ENCODE data around the gene ALOX12B. TPM values are rescaled to one million over a fixed set of nuclear protein-coding genes. Genes with fewer than 3 reads are reported as not detected.

Gene ALOX12B
- total and polyA plus RNA-seq, 2 of the 13 experiments (the other 11 are each of a cell fraction or from before 2014, with no cell fraction given) = 0.13 TPM; not detected in 1

DNA sequence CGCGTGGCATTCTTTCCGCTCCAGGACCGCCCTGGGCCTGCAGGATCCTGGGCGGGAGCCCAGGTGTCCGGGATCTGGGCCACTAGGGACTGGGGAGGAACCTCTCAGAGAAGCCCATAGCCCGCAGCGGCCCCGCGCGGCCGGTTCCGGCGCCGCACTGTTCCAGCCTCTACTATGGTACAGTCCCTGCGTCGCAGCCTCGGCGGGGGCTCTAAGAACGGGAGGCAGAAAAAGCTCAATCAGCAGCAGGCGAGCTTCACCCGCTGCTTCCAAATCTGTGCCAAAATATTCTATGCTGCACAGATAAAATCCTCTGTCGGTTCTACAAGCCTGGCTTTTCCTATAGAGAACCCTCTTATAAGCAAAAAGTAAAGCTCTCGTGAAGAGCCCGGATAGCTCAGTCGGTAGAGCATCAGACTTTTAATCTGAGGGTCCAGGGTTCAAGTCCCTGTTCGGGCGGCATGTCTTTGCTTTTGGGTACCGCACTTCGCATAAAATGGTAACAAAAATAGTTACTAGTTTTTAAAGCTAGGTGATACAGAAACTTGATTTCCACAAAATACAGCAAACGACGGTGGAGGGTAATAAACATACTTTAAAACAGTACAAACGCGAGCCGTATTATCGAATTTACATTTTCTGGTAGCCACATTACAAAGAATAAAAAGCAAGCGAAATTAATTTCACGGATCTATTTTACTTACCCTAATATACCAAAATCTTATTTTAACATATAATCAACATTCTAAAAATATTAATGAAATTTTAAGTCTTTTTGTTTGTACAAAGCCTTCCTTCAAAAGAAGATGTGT is 31.5 kb upstream of the ALOX12B start:
- CTCF ChIA-PET (ENCODE audit: low intra/inter-chr PET ratio, low total read pairs) = interaction anchor here (1.6 kb wide), 1 partner anchor 25 kb away, joined by 12 read pairs; no protein-coding TSS in a partner anchor
- peak; percentile 37 for TF ChIP-seq SAP130 (CRISPR knock-in tag; IDR thresholded peaks at IDR 0.05; ENCODE audit: low read depth)
- peak; percentile 87 for TF ChIP-seq NCOR1 (IDR thresholded peaks at IDR 0.05; ENCODE audit: borderline replicate concordance, low read length)
- no peak for TF ChIP-seq NONO (IDR thresholded peaks at IDR 0.05)
- no peak for TF ChIP-seq NONO (CRISPR knock-in tag; conservative IDR thresholded peaks at IDR 0.05)
- 0 out of 2 replicates have a peak, but pooled peaks have one; percentile 12 for TF ChIP-seq THAP11 (CRISPR knock-in tag; IDR thresholded peaks at IDR 0.05)
- no peak for TF ChIP-seq ZNF672 (CRISPR knock-in tag; IDR thresholded peaks at IDR 0.05)
- peak; percentile 46; the same call in 1 of the 2 replicates for TF ChIP-seq ZNF598 (CRISPR knock-in tag; IDR thresholded peaks at IDR 0.05; ENCODE audit: borderline replicate concordance)
- no peak for TF ChIP-seq KAT2B (IDR thresholded peaks at IDR 0.05; ENCODE audit: borderline replicate concordance, low read depth, low read length)
- TF ChIP-seq ZNF547 (CRISPR knock-in tag; IDR thresholded peaks at IDR 0.05) = peak; percentile 30; the same call in 1 of the 2 replicates
- no peak for TF ChIP-seq IKZF4 (CRISPR knock-in tag; IDR thresholded peaks at IDR 0.05; ENCODE audit: borderline replicate concordance, low read depth, not compliant biosample characterization)
- no peak for TF ChIP-seq SKI (IDR thresholded peaks at IDR 0.05; ENCODE audit: partially characterized antibody)
- 0 out of 2 replicates have a peak, but pooled peaks have one; percentile 28 for TF ChIP-seq MYC (CRISPR knock-in tag; IDR thresholded peaks at IDR 0.05; ENCODE audit: borderline replicate concordance)
- peak; percentile 89 for TF ChIP-seq ZBED4 (CRISPR knock-in tag; IDR thresholded peaks at IDR 0.05; ENCODE audit: borderline replicate concordance)
- no peak for TF ChIP-seq PRDM10 (CRISPR knock-in tag; IDR thresholded peaks at IDR 0.05; ENCODE audit: low read depth)
- TF ChIP-seq RFXANK (CRISPR knock-in tag; IDR thresholded peaks at IDR 0.05) = peak; percentile 78; the same call in 1 of the 2 replicates

More for the DNA sequence above, 31.5 kb upstream of the ALOX12B start:
- BruUV-seq (replicated peaks) = no TSS peak
- POLR2A ChIA-PET = interaction anchor here (0.7 to 5.1 kb wide), 10 partner anchors 16 to 176 kb away, joined by 3 to 35 read pairs (median 6); partner anchors contain the start of genes CTC1 and SLC25A35
- intact Hi-C loops (cut with micrococcal nuclease; ENCODE audit: unreplicated experiment) (loop anchor here (1.0 to 5.0 kb wide), 5 partner anchors 9 to 103 kb away; no protein-coding TSS in a partner anchor), in situ Hi-C loops (cut with HindIII; ENCODE audit: extremely low pct_ligation_motif_present, low pct_unique_long_range_greater_than_20kb) (loop anchor here (5.0 kb wide), 1 partner anchor 47 kb away; no protein-coding TSS in a partner anchor)
- ATAC-seq = peak; percentile 75
- Histone ChIP-seq H3K4me3 (replicated peaks in 1 of 3; ENCODE audit: insufficient read depth in 1 of 3, low read depth in 2 of 3, low read length in 3 of 3) (peak overlapping the region; percentile 68 to 95 (median 94)), H3K9me3 (ENCODE audit: low read length) (no peaks in the 10 kb centered on the region), H3K9ac (ENCODE audit: insufficient read depth, low read depth, low read length) (peak overlapping the region; percentile 62), H3K79me2 (ENCODE audit: insufficient read depth, low read length) (no peaks in the 10 kb centered on the region), H2AFZ (ENCODE audit: low read length) (peak overlapping the region; percentile 74), H3K27ac (ENCODE audit: extremely low read length, insufficient read depth, low read length) (peak overlapping the region; percentile 10), H3K27me3 (ENCODE audit: control insufficient read depth in 1 of 2, insufficient read depth in 2 of 2, low read length in 2 of 2) (peaks cover 6 to 58% of the 10 kb centered on the region in 2 experiments), H3K36me3 (replicated peaks in 1 of 2; ENCODE audit: control insufficient read depth in 1 of 2, insufficient read depth in 2 of 2, low read length in 2 of 2) (no peaks in the 10 kb centered on the region), H4K20me1 (ENCODE audit: insufficient read depth, low read length) (peaks cover 11% of the 10 kb centered on the region; the same call in 1 of the 2 replicates), H3K4me2 (ENCODE audit: low read depth, low read length) (peak overlapping the region; percentile 100), H3K4me1 (ENCODE audit: insufficient read depth, low read length) (peaks cover 52% of the 10 kb centered on the region)
- WGBS (ENCODE audit: low lambda C conversion rate) = under 1% methylated on average over 22 of the region's 38 CpGs
- peak; percentile 77 for DNase-seq (ENCODE audit: low spot score)
- FAIRE-seq = peak; percentile 26

Measured in HepG2 (cell line).